Prostate gland (tissue), 2 donors: ENCODE measurements around the gene RNASE13. TPM values are rescaled to one million over a fixed set of nuclear protein-coding genes. Genes with fewer than 3 reads are reported as not detected.

Experiments used
- DNase-seq: peaks from one replicate; pipeline ENCODE4 v3.0.0-alpha.2; 2019; ENCODE audit warnings: low spot score
- H3K27ac ChIP-seq, 2 donors: fragments of 200-600 bp; sonication (generic); 2 replicates each; pipeline ENCODE4 v1.5.1; 2017 to 2019
- H3K27me3 ChIP-seq: fragments of 200-600 bp; sonication (generic); replicated peaks from 2 replicates; pipeline ENCODE4 v1.5.1; 2019; ENCODE audit not compliant: insufficient read depth
- H3K36me3 ChIP-seq, 2 donors: fragments of 200-600 bp; sonication (generic); 1 replicate in 1 of 2; 2 replicates in 1 of 2; pipeline versions ENCODE4 v1.5.1 to v1.8.1; 2017 to 2019
- H3K4me1 ChIP-seq: fragments of 200-600 bp; sonication (generic); replicated peaks from 2 replicates; pipeline ENCODE4 v1.5.1; 2019
- H3K4me3 ChIP-seq, 2 donors: fragments of 200-600 bp; sonication (generic); 2 replicates each; pipeline ENCODE4 v1.5.1; 2017 to 2019
- H3K9me3 ChIP-seq: fragments of 200-600 bp; sonication (generic); 2 replicates; pipeline ENCODE4 v1.5.1; 2017
- CTCF ChIP-seq, 4 experiments: fragments of 200-600 bp in 2 of 4; fragments of 450-650 bp in 2 of 4; sonication (generic) in 2 of 4; IDR thresholded peaks; 1 replicate in 3 of 4; 2 replicates in 1 of 4; pipeline ENCODE4 v1.5.1; 2016 to 2019; ENCODE audit warnings: antibody characterized with exemption in 4 of 4, mild to moderate bottlenecking in 2 of 4, moderate library complexity in 2 of 4
- POLR2A ChIP-seq: fragments of 450-650 bp; IDR thresholded peaks from one replicate; pipeline ENCODE4 v1.6.1; 2016; ENCODE audit warnings: antibody characterized with exemption, mild to moderate bottlenecking
- POLR2AphosphoS5 ChIP-seq: sonication (generic); formaldehyde crosslinking; IDR thresholded peaks from one replicate; pipeline ENCODE4 v1.6.1; 2017; ENCODE audit warnings: antibody characterized with exemption
- WGBS: methylation state at CpG from one replicate; pipeline ENCODE4 v1.1.5; 2018; 5-methylcytosine and 5-hydroxymethylcytosine counted together
- intact Hi-C: fragments of 100-400 bp; cut with DNase I; formaldehyde crosslinking; loops from one replicate; pipeline ENCODE4 v1.14.2; 2022
- total RNA-seq, 2 donors: library from RNA; depleted of rRNA; stranded (reverse); fragments of >200 nt; gene quantifications; one replicate each; pipeline ENCODE4 v1.1.0, GENCODE V29; 2016

RNASE13 gene
- total RNA-seq, 2 donors from 2014 or later: 0.57 TPM; not detected in 1

DNA sequence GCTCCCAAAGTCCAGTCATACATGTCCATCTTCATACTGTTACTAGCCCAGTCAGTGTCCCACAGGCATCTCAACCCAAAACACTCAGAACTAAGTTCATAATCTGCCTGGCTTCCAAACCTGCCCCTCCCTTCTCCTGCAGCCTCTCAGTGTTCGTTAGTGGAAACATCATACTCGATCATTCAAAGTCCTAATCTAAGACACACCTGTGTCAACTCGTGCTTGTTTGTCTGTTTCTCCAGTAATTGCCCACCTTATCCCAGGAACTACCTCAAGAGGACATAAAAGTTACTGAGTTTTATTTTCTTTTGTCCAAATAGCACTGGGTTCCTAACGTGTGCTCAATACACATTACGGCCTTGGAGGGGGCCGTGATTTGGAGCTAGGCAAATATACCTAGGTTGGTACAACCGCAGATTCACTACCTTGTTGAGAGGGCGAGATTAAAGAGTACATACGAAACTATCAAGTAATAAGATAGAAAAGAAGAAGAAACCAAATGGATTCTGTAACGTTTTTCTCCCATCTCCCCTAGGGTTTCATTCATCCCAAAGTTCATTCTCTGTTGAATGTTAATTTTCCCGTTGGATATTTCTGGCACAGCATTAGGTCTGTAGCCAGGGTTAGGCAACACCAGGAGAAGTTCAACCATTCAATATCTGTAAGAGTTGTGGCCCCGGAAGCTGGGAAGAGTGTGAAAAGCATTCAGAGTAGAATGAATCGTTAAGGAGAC is 26.2 kb upstream of the RNASE13 start:
- Histone ChIP-seq H3K4me1 (no peaks in the 10 kb centered on the region), H3K36me3 (no peaks in the 10 kb centered on the region), H3K9me3 (no peaks in the 10 kb centered on the region), H3K27ac (no peak overlapping the region), H3K27me3 (no peaks in the 10 kb centered on the region), H3K4me3 (no peak overlapping the region)
- intact Hi-C loops: no loop called here
- 53% methylated on average over 13 of the region's 13 CpGs for WGBS
- no peak for DNase-seq
- TF ChIP-seq POLR2A (no peak), POLR2AphosphoS5 (no peak), CTCF (IDR thresholded peaks at IDR 0.05) (no peak)

DNA sequence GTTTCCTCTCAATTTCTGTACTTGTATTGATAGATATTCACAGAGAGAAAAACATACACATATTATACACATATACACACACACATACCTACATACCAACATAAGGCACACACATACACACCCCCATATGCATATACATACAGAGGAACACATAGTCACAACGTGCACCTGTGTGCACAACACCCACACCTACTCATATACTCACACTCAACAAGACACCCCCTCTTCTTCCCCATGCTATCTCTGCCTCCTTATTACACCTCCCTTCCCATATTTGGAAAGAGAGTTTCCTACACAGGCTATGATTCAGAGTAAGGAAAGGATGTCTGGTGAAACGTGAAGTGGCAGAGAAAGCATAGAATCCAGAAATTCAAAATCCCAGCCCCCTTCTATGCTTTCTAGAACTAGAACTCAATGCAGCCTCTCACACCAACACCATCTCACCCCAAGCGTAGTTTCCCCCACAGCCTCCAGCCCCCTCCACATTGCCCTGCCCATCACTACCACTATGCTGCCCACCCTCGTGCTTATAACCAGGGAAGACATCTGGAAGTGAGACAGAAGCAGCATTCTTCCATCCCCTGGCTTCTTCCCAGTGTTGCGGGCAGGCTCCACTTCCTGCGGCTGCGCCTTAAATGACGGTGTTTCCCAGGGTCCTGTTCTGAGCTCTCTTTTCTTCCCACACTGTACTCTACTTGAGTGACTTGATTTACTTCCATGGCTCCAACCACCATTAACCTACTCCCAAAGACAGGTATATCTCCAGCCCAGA is 25.4 kb upstream of the RNASE13 start:
- TF ChIP-seq POLR2AphosphoS5 (no peak), POLR2A (no peak)
- Histone ChIP-seq H3K27me3 (no peaks in the 10 kb centered on the region), H3K4me1 (no peaks in the 10 kb centered on the region), H3K4me3 (no peak overlapping the region), H3K27ac (no peak overlapping the region), H3K9me3 (no peaks in the 10 kb centered on the region), H3K36me3 (no peaks in the 10 kb centered on the region)
- WGBS: 73% methylated on average over 8 of the region's 8 CpGs
- intact Hi-C loops: no loop called here
- DNase-seq: no peak

DNA sequence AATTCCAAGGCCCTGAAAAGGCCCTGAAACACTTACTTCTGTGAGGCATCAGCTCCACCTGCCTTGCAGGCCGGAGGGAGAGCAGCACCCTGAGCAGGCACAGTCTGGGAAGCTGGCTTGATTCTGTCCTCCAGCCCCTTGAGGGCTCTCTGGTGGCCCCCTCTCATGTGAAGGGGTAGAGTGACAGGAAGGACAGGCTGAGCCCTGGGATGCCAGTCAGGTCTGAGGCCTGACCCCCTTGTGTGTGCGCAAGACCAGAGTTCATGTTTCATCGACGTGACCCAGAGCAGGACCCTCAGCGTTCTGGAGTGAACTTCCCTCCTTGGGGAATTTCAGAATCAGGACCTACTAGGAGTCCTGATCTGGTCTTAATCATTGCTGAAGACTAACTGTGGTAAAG is 24.3 kb upstream of the RNASE13 start:
- no peak overlapping the region for H3K4me3 ChIP-seq
- H3K36me3 ChIP-seq: no peaks in the 10 kb centered on the region
- WGBS: 89% methylated on average over 5 of the region's 5 CpGs
- intact Hi-C loops: no loop called here
- H3K4me1 ChIP-seq: no peaks in the 10 kb centered on the region
- H3K27me3 ChIP-seq: no peaks in the 10 kb centered on the region
- no peaks in the 10 kb centered on the region for H3K9me3 ChIP-seq
- no peak overlapping the region for H3K27ac ChIP-seq
- DNase-seq: no peak
- TF ChIP-seq POLR2A (no peak), POLR2AphosphoS5 (no peak), CTCF (IDR thresholded peaks at IDR 0.05) (no peak)

DNA sequence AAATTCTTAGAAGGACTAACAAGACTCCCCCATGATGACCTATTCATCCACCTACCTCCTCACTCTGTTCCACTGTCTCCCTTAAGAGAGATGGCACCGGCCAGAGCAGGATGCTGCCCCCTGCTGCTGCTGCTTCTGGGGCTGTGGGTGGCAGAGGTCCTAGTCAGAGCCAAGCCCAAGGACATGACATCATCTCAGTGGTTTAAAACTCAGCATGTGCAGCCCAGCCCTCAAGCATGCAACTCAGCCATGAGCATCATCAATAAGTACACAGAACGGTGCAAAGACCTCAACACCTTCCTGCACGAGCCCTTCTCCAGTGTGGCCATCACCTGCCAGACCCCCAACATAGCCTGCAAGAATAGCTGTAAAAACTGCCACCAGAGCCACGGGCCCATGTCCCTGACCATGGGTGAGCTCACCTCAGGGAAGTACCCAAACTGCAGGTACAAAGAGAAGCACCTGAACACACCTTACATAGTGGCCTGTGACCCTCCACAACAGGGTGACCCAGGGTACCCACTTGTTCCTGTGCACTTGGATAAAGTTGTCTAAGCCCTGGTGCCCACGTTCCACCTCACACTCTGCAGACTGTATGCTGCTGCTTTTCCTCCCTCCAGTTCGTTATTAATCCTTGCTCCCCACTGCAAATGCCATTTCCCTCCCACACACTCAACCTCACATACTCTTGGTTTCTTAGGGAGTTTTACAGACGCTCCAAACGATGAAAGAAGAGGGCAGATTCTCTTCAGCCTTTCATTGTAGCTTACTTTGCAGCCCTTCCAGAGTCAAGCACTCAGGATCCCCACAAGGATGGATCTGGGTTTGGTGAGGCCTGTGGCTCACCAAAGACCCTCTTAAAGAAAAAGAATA is 23.4 kb upstream of the RNASE13 start, which contains the start of gene RNASE8:
Gene RNASE8, plus strand, starts transcription at position 20 of the 873 bp plus-strand sequence. Its CDS starts 71 bp downstream, at position 91.
- no peaks in the 10 kb centered on the region for H3K9me3 ChIP-seq
- no peaks in the 10 kb centered on the region for H3K27me3 ChIP-seq
- no peak within 1 kb of the TSS for H3K4me3 ChIP-seq
- intact Hi-C loops: no loop called here
- TF ChIP-seq POLR2A (no peak), CTCF (IDR thresholded peaks at IDR 0.05) (no peak), POLR2AphosphoS5 (no peak)
- H3K36me3 ChIP-seq: no peaks in the 10 kb centered on the region
- DNase-seq: no peak
- WGBS: 64% methylated on average over 8 of the region's 8 CpGs
- H3K4me1 ChIP-seq: no peaks in the 10 kb centered on the region
- no peak within 1 kb of the TSS for H3K27ac ChIP-seq
